HG03342 (cell line): ENCODE measurements around the gene CBLL1.

ENCODE experiments used
- ATAC-seq: cut with Tn5 transposase; IDR thresholded peaks from one replicate; pipeline ENCODE4 v1.9.1; 2021; ENCODE audit warnings: mild to moderate bottlenecking, moderate library complexity; ENCODE audit not compliant: unreplicated experiment

CBLL1 gene

GRCh38 chr7:107809179-107809578 lies 65.2 kb downstream of the CBLL1 start:
- ATAC-seq = no peak

- ATAC-seq = no peak
Measured at GRCh38 chr7:107810626-107811025, 66.7 kb downstream of the CBLL1 start.
